Thymus (tissue), 11 donors: ENCODE results near the gene TMEM123. TPM values are rescaled to one million over a fixed set of nuclear protein-coding genes. Genes with fewer than 3 reads are reported as not detected.

Experiments used
- DNase-seq, 9 donors: peaks; one replicate each; pipeline ENCODE4 v3.0.0-alpha.2; 2013; ENCODE audit warnings: low spot score in 9 of 9, low read depth in 6 of 9, missing footprints in 1 of 9
- H3K27ac ChIP-seq, 2 donors: one replicate each; pipeline ENCODE4 v1.5.1; 2013; ENCODE audit warnings: control low read depth in 1 of 2, low read depth in 1 of 2, low read length in 1 of 2, mild to moderate bottlenecking in 1 of 2, moderate library complexity in 1 of 2
- H3K27me3 ChIP-seq, 2 donors: one replicate each; pipeline ENCODE4 v1.5.1; 2013; ENCODE audit warnings: low read length in 1 of 2; ENCODE audit not compliant: control insufficient read depth in 2 of 2, insufficient read depth in 1 of 2
- H3K36me3 ChIP-seq, 2 donors: one replicate each; pipeline ENCODE4 v1.5.1; 2013; ENCODE audit warnings: low read length in 1 of 2, mild to moderate bottlenecking in 1 of 2, moderate library complexity in 1 of 2; ENCODE audit not compliant: control insufficient read depth in 2 of 2, insufficient read depth in 2 of 2
- H3K4me1 ChIP-seq, 2 donors: one replicate each; pipeline ENCODE4 v1.5.1; 2013; ENCODE audit warnings: low read length in 2 of 2; ENCODE audit not compliant: control insufficient read depth in 2 of 2, insufficient read depth in 2 of 2
- H3K4me3 ChIP-seq, 2 donors: one replicate each; pipeline ENCODE4 v1.5.1; 2013; ENCODE audit warnings: low read length in 2 of 2, control low read depth in 1 of 2, mild to moderate bottlenecking in 1 of 2
- H3K9me3 ChIP-seq, 2 donors: one replicate each; pipeline ENCODE4 v1.5.1; 2013; ENCODE audit warnings: low read length in 1 of 2, mild to moderate bottlenecking in 1 of 2; ENCODE audit not compliant: control insufficient read depth in 2 of 2, insufficient read depth in 1 of 2
- WGBS: extraction: QIAGEN DNeasy Blood & Tissue Kit; methylation state at CpG from one replicate; pipeline ENCODE4 v1.1.7; 2013; 5-methylcytosine and 5-hydroxymethylcytosine counted together
- polyA plus RNA-seq: library from polyadenylated mRNA; stranded (reverse); fragments of 200-250 nt; gene quantifications from one replicate; pipeline ENCODE4 v1.2.3, GENCODE V29; 2013
- total RNA-seq: library from RNA; stranded (reverse); fragments of 120-200 nt; gene quantifications from one replicate; pipeline ENCODE4 v1.2.4, GENCODE V29; 2013
- donor health status: healthy.

The TMEM123 gene
- total and polyA plus RNA-seq, 2 donors, result 174 to 282 TPM

DNA sequence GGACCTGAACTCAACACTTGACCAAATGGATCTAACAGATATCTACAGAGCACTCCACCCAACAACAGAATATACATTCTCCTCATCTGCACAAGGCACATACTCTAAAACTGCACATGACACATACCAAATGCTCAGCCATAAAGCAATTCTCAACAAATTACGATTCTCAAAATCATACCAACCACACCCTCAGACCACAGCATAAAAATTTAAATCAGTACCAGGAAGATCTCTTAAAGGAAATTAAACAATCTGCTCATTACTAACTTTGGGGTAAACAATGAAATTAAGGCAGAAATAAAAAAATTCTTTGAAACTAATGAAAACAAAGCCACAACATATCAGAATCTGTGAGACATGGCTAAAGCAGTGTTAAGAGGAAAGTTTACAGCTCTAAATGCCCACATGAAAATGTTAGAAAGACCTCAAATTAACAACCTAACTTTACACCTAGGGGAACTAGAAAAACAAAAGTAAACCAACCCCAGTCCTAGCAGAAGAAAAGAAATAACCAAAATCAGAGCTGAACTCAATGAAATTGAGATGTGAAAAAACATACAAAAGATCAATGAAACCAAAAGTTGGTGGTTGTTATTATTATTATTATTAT is 37.2 kb downstream of the TMEM123 start:
- H3K27me3 ChIP-seq, result no peaks in the 10 kb centered on the region
- peaks cover 0 to 3% of the 10 kb centered on the region in 2 donors for H3K9me3 ChIP-seq
- H3K27ac ChIP-seq, result no peak overlapping the region
- H3K36me3 ChIP-seq, result peaks cover 6 to 15% of the 10 kb centered on the region in 2 donors
- peaks cover 15 to 24% of the 10 kb centered on the region in 2 donors for H3K4me1 ChIP-seq
- DNase-seq, result no peak
- no peak overlapping the region for H3K4me3 ChIP-seq
- WGBS, result 58% methylated on average over 1 of the region's 1 CpG

DNA sequence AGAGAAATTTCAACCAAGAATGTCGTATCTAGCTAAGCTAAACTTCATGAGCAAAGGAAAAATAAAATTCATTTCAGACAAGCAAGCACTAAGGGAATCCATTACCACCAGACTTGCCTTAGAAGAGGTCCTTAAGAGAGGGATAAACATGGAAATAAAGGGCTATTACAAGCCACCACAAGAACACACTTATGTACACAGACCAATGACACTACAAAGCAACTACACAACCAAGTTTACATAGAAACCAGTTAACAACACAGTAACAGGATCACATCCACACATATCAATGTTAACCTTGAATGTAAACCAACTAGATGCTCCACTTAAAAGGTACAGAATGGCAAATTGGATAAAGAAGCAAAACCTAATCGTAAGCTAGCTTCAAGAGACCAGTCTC is 38.0 kb downstream of the TMEM123 start:
- no peak for DNase-seq
- Histone ChIP-seq H3K27me3 (no peaks in the 10 kb centered on the region), H3K36me3 (peaks cover 8 to 17% of the 10 kb centered on the region in 2 donors), H3K4me3 (no peak overlapping the region), H3K9me3 (peaks cover 0 to 3% of the 10 kb centered on the region in 2 donors), H3K27ac (no peak overlapping the region), H3K4me1 (peaks cover 12 to 23% of the 10 kb centered on the region in 2 donors)
- WGBS, result 92% methylated on average over 2 of the region's 2 CpGs

DNA sequence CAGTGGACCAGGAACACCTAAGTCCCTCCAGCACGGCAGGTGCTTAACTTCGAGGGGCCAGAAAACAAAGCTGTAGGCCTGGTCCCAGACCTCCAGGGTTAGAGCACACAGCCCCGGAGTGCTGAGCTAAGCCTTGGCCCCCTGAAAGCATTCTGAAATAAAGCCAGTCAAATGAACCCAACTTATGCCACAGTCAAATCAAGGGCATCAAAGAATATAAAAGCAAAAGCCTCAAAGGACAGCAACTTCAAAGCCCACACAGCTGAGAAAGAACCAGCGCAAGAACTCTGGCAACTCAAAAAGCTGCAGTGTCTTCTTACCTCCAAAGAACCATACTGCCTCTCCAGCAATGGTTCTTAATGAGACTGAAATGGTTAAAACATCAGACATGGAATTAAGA is 39.1 kb downstream of the TMEM123 start:
- Histone ChIP-seq H3K27me3 (no peaks in the 10 kb centered on the region), H3K27ac (no peak overlapping the region), H3K4me1 (peaks cover 12 to 23% of the 10 kb centered on the region in 2 donors), H3K36me3 (peaks cover 5 to 16% of the 10 kb centered on the region in 2 donors), H3K9me3 (peaks cover 0 to 3% of the 10 kb centered on the region in 2 donors), H3K4me3 (no peak overlapping the region)
- DNase-seq, result peak in 7 of 9 donors; percentile 13 to 82 (median 49)
- 50% methylated on average over 4 of the region's 4 CpGs for WGBS

DNA sequence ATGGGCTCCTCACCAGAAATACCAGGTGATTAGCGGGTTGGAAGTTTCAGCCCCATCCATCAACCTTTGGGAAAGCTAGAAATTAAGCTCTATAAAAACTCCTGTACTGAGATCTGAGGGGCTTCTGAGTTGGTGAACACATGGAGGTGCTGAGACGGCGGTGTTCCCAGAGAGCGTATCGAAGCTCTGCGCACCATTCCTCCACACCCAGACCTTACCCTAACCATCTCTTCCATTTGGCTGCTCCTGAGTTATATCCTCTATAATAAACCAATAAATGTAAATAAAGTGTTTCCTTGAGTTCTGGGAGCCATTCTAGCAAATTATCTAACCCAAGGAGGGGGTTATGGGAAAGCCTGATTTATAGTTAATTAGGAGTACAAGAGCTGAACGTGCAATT is 41.4 kb downstream of the TMEM123 start:
- H3K36me3 ChIP-seq, result peaks cover 12 to 32% of the 10 kb centered on the region in 2 donors
- no peak overlapping the region for H3K27ac ChIP-seq
- no peak for DNase-seq
- no peaks in the 10 kb centered on the region for H3K27me3 ChIP-seq
- H3K9me3 ChIP-seq, result peaks cover 0 to 3% of the 10 kb centered on the region in 2 donors
- H3K4me1 ChIP-seq, result peaks cover 21 to 31% of the 10 kb centered on the region in 2 donors
- WGBS, result 99% methylated on average over 7 of the region's 7 CpGs
- H3K4me3 ChIP-seq, result no peak overlapping the region

DNA sequence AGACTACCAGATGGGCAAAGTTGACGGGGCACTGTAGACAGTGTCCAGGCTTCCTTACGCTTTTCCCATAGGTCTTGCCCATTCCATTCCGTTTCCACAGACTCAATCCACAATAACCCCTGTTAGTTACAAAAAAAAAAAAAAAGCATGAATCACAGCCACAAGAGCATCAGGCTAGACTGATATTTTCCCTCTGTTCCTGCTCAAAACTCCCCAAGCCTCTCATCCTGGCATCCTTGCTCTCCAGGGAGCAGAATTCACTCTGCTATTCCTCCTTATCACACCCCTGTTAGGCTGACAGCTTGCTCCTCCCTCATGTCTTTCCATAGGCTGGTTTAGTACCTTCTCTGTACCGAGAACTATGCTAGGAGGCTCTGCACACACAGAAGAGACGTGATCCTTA is 42.2 kb downstream of the TMEM123 start:
- Histone ChIP-seq H3K4me3 (no peak overlapping the region), H3K36me3 (peaks cover 16 to 40% of the 10 kb centered on the region in 2 donors), H3K9me3 (peaks cover 0 to 3% of the 10 kb centered on the region in 2 donors), H3K27me3 (no peaks in the 10 kb centered on the region), H3K27ac (no peak overlapping the region), H3K4me1 (peaks cover 21 to 31% of the 10 kb centered on the region in 2 donors)
- DNase-seq, result no peak
- 79% methylated on average over 5 of the region's 5 CpGs for WGBS

DNA sequence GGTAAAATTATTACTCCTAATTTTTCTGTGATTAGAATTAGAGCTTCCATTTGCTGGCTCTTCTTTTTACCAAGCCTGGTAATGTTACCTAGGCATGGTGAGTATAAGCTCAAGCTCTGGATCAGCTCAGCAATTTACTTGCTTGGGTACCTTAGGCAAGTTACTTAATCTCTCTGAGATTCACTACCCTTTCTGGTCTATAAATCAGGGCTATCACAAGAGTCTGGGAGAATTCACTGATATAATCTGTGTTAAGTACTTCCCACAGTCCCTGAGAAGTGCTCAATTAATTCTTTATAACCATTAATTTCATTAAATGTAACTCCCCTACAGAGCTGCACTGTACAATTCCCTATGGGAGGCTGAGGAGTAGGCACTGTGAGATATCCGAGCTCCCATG is 44.2 kb downstream of the TMEM123 start:
- H3K4me1 ChIP-seq, result peaks cover 13 to 26% of the 10 kb centered on the region in 2 donors
- no peak for DNase-seq
- WGBS, result 99% methylated on average over 1 of the region's 1 CpG
- no peak overlapping the region for H3K4me3 ChIP-seq
- H3K9me3 ChIP-seq, result peaks cover 0 to 2% of the 10 kb centered on the region in 2 donors
- H3K27ac ChIP-seq, result no peak overlapping the region
- H3K36me3 ChIP-seq, result peaks cover 27 to 51% of the 10 kb centered on the region in 2 donors
- H3K27me3 ChIP-seq, result no peaks in the 10 kb centered on the region

DNA sequence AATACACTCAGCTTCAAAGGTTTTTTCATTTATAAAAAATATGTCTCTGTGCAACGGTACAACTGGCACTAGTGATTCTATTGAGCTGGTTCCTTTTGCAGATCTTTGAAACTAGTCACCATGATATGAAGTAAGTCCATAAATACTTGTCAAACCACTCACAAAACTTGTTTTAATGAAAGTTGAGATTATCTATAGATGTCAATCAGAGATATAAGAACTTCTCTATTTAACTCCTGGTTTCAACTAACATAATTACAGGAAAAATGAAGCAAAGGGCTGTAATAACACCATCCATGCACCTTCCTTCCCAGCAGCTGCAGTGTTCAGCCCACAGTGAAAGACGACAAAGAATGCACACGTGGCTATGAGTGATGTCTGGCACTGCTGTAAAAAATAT is 44.7 kb downstream of the TMEM123 start:
- peaks cover 27 to 55% of the 10 kb centered on the region in 2 donors for H3K36me3 ChIP-seq
- H3K9me3 ChIP-seq, result no peaks in the 10 kb centered on the region
- H3K4me1 ChIP-seq, result peaks cover 10 to 23% of the 10 kb centered on the region in 2 donors

DNA sequence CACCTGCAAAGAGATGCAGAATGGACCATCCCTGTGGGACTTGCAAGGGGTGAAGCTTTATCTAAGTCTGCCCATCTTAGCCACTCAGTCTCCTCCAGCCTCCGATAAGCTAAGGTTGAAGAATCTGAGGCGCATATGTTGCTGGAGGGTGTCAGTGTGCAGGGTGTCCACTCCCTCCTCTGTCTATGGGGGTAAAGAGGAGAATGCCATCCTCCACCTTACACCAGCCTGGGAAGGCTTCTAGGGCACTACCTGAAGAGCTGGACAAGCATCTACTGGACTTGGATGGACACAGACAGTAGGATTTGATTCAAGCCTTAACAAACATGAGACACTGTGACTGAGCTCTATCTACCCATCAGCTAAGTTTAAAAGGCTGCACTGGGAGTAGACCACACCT is 46.5 kb downstream of the TMEM123 start:
- no peaks in the 10 kb centered on the region for H3K9me3 ChIP-seq
- DNase-seq, result no peak
- peaks cover 29 to 70% of the 10 kb centered on the region in 2 donors for H3K36me3 ChIP-seq
- peak overlapping the region in 1 of 2 donors; percentile 42 for H3K27ac ChIP-seq
- no peaks in the 10 kb centered on the region for H3K27me3 ChIP-seq
- H3K4me3 ChIP-seq, result no peak overlapping the region
- 100% methylated on average over 2 of the region's 2 CpGs for WGBS
- peaks cover 10 to 19% of the 10 kb centered on the region in 2 donors for H3K4me1 ChIP-seq

More for the DNA sequence above, 44.7 kb downstream of the TMEM123 start:
- WGBS, result 89% methylated on average over 3 of the region's 3 CpGs
- H3K27ac ChIP-seq, result no peak overlapping the region
- H3K27me3 ChIP-seq, result no peaks in the 10 kb centered on the region
- no peak for DNase-seq
- no peak overlapping the region for H3K4me3 ChIP-seq

DNA sequence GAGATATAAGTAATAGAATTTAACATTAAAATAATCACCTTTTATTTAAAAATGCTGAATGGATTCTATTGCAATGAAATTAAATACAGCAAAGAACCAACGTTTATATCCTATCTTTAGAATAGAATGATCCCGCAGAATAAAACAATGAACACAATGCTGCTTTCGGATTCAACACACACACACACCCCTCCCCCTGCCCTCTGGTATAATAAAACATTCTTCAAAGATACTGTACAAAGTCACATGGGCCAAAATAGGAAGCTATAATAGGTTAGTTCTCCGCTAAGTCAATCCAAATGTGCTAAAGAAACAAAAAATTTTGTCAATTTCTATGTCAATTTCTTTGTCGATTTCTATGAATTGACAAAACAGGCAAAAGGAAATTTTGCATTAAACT is 47.1 kb downstream of the TMEM123 start:
- H3K36me3 ChIP-seq, result peaks cover 31 to 73% of the 10 kb centered on the region in 2 donors
- DNase-seq, result no peak
- no peak overlapping the region for H3K4me3 ChIP-seq
- H3K9me3 ChIP-seq, result no peaks in the 10 kb centered on the region
- H3K4me1 ChIP-seq, result peaks cover 10 to 13% of the 10 kb centered on the region in 2 donors
- H3K27ac ChIP-seq, result no peak overlapping the region
- 96% methylated on average over 5 of the region's 5 CpGs for WGBS
- no peaks in the 10 kb centered on the region for H3K27me3 ChIP-seq
